ENCODE data around the gene TNRC18. TPM values are rescaled to one million over a fixed set of nuclear protein-coding genes. Genes with fewer than 3 reads are reported as not detected.
"Not testable (repeated sequence)": the region's sequence is repeated elsewhere in the genome, so short reads cannot be mapped to it uniquely, and the experiment has no call there.

Gene TNRC18
- total RNA-seq, 2 donors from 2014 or later, result 32.0 to 53.6 TPM

DNA sequence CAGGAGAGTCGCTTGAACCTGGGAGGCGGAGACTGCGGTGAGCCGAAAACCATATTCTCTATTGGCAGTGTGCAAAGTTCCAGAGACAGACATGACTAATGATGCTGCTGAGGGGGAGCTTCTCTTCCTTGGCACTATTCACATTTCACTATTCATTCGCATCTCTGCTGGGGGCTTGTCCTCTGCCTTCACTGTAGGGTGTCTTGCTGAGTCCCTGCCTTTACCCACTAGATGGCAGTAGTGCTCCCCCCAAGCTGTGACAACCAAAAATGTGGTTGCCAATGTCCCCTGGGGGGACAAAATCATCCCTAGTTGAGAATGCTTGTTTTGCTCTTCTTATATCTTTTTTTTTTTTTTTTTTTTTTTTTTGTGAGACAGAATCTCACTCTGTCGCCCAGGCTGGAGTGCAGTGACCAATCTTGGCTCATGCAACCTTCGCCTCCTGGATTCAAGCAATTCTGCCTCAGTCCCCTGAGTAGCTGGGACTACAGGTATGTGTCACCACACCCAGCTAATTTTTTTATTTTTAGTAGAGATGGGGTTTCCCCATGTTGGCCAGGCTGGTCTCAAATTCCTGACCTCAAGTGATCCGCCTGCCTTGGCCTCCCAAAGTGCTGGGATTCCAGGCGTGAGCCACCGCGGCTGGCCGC lies 57.5 kb downstream of the TNRC18 start:
- TF ChIP-seq, protein P1, sequence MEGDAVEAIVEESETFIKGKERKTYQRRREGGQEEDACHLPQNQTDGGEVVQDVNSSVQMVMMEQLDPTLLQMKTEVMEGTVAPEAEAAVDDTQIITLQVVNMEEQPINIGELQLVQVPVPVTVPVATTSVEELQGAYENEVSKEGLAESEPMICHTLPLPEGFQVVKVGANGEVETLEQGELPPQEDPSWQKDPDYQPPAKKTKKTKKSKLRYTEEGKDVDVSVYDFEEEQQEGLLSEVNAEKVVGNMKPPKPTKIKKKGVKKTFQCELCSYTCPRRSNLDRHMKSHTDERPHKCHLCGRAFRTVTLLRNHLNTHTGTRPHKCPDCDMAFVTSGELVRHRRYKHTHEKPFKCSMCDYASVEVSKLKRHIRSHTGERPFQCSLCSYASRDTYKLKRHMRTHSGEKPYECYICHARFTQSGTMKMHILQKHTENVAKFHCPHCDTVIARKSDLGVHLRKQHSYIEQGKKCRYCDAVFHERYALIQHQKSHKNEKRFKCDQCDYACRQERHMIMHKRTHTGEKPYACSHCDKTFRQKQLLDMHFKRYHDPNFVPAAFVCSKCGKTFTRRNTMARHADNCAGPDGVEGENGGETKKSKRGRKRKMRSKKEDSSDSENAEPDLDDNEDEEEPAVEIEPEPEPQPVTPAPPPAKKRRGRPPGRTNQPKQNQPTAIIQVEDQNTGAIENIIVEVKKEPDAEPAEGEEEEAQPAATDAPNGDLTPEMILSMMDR (IDR thresholded peaks at IDR 0.05), result peak; percentile 82 to 84
- H3K27ac ChIP-seq, H3K4me3 ChIP-seq, H3K4me1 ChIP-seq, H3K9me3 ChIP-seq, H3K27me3 ChIP-seq: not testable (repeated sequence)
- peak; percentile 80 for DNase-seq (ENCODE audit: low spot score)
- H3K36me3 ChIP-seq, result peaks cover 42% of the 10 kb centered on the region

DNA sequence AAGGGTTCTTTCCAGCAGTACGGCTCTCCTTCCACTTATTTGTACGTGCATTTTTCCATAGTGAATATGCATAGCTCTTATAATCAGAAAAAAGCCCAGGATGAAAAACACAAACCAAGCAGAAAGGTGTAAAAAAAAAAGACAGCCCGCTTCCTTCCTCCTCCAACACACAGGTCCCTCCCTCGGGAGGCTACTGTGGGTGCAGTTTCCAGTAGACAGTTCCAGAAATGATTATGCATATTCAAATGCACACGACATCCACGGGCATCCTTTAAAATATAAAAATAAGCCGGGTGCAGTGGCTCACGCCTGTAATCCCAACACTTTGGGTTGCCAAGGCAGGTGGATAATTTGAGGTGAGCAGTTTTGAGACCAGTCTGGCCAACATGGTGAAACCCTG lies 59.9 kb downstream of the TNRC18 start:
- TF ChIP-seq, protein P1 (IDR thresholded peaks at IDR 0.05), result no peak
- Histone ChIP-seq H3K4me1 (peaks cover 0 to 13% of the 10 kb centered on the region in 2 donors), H3K36me3 (peaks cover 42% of the 10 kb centered on the region), H3K27ac (no peak overlapping the region), H3K4me3 (no peak overlapping the region), H3K27me3 (no peaks in the 10 kb centered on the region), H3K9me3 (no peaks in the 10 kb centered on the region)
- no peak for DNase-seq (ENCODE audit: low spot score)

DNA sequence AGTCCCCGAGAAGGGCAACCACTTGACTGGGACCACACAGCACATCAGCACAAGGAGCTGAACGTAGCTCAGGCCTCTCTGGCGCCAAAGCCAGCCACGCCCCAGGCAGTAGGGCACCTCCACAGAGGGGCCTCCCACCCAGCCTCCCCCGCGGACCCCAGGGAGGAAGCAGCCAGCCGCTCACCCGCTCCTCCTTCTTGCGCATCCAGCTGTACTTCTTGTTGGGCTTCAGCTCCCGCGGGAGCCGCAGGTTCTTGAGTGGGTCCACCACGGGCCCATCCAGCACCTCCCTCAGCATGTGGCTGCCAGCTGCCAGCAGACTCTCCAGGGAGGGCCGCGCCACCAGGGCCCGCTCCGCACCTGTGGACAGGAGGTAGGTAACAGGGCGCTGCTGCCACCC lies 61.2 kb downstream of the TNRC18 start:
- peaks cover 54% of the 10 kb centered on the region for H3K36me3 ChIP-seq
- TF ChIP-seq, protein P1 (IDR thresholded peaks at IDR 0.05), result no peak
- H3K9me3 ChIP-seq, result no peaks in the 10 kb centered on the region
- no peak for DNase-seq (ENCODE audit: low spot score)
- no peak overlapping the region for H3K27ac ChIP-seq
- peaks cover 0 to 14% of the 10 kb centered on the region in 2 donors for H3K4me1 ChIP-seq
- no peaks in the 10 kb centered on the region for H3K27me3 ChIP-seq
- H3K4me3 ChIP-seq, result no peak overlapping the region

DNA sequence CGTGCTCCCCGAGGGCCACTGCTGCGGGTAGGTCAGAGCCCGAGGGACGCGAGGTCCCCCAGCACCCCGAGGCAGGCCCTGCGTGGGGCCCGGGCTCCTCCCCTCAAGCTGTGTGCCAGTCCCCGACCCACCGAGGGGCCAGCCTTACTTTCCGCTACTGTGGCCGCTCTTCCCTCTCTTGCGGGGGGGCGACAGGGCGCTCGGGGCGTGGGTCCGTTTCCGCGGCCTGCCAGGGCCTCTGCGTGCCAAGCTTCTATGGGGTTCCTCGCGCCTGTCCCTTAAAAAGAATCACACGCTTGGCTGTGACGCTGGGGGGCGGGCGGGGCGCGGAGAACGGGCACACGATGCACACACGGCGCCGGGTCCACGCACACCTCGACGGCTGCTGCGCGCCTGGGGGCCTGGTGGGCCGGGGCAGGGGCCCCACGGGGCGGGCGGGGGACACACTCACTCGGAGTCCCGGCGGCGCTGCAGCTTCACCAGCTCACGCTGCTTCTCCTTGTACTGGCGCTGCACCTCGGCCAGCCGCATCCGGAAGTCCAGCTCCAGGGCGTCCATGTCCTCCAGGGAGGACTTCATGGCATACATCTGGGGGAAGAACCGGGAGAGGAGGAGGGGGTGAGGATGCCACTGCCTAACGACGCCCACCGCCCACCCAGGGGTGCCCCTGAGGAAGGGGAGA lies 62.0 kb downstream of the TNRC18 start:
- Histone ChIP-seq H3K9me3 (no peaks in the 10 kb centered on the region), H3K36me3 (peaks cover 63% of the 10 kb centered on the region), H3K27me3 (no peaks in the 10 kb centered on the region), H3K4me3 (no peak overlapping the region), H3K4me1 (peaks cover 0 to 14% of the 10 kb centered on the region in 2 donors), H3K27ac (no peak overlapping the region)
- TF ChIP-seq, protein P1 (IDR thresholded peaks at IDR 0.05), result no peak
- no peak for DNase-seq (ENCODE audit: low spot score)

DNA sequence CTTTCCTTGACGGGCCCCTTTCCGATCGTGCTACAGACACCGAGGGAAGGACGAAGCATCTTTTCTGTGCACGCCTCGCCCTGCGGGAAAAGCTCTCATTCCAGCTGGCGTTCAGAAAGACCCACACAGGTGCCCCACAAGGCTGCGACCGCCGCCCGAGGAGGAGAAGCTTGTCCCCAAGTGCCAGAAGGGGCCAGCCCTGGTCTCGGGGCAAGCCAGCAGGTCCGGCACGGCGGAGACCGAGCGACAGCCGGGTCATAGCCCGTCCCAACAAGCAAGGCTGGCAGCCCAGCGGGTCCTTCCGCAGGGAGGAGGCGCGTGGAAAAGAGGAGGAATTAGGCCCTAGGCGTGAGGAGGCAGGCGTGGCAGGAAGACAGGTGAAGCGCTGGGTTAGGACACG lies 62.7 kb downstream of the TNRC18 start:
- Histone ChIP-seq H3K36me3 (peaks cover 69% of the 10 kb centered on the region), H3K27me3 (no peaks in the 10 kb centered on the region), H3K27ac (no peak overlapping the region), H3K4me1 (peaks cover 0 to 14% of the 10 kb centered on the region in 2 donors), H3K9me3 (no peaks in the 10 kb centered on the region), H3K4me3 (no peak overlapping the region)
- DNase-seq (ENCODE audit: low spot score), result no peak
- TF ChIP-seq, protein P1 (IDR thresholded peaks at IDR 0.05), result no peak
